OCI-LY3 (cell line): ENCODE data around the gene MYOG.

Experiments used
- H2AFZ ChIP-seq: fragments of 200-600, 300-600 bp; shearing (Covaris generic); 2 replicates; pipeline ENCODE4 v1.6.0; 2014; ENCODE audit warnings: antibody characterized with exemption, low read depth, low read length
- H3K27ac ChIP-seq: fragments of 200-600, 300-600 bp; sonication (generic); 2 replicates; pipeline ENCODE4 v1.5.1; 2014; ENCODE audit warnings: mild to moderate bottlenecking, low read length, moderate library complexity, mixed read lengths
- H3K27me3 ChIP-seq: fragments of 200-600, 300-600 bp; sonication (generic); 2 replicates; pipeline ENCODE4 v1.6.1; 2014; ENCODE audit warnings: low read depth, low read length, mixed read lengths
- H3K36me3 ChIP-seq: fragments of 200-600, 300-600 bp; sonication (generic); replicated peaks from 2 replicates; pipeline ENCODE3; 2014; ENCODE audit warnings: low read depth, low read length, mixed read lengths
- H3K4me1 ChIP-seq: fragments of 300-600, 200-600 bp; sonication (generic); 2 replicates; pipeline ENCODE4 v1.6.1; 2014; ENCODE audit warnings: low read length, mixed read lengths
- H3K4me2 ChIP-seq: fragments of 200-600, 300-600 bp; sonication (generic); 2 replicates; pipeline ENCODE4 v1.6.1; 2014; ENCODE audit warnings: low read length, mixed read lengths
- H3K4me3 ChIP-seq: fragments of 300-600, 200-600 bp; sonication (generic); 2 replicates; pipeline ENCODE4 v1.5.1; 2014; ENCODE audit warnings: antibody characterized with exemption, mild to moderate bottlenecking, low read length, moderate library complexity
- H3K79me2 ChIP-seq: fragments of 300-600, 200-600 bp; shearing (Covaris generic); 2 replicates; pipeline ENCODE4 v1.6.1; 2014; ENCODE audit warnings: mild to moderate bottlenecking, low read length, mixed read lengths
- H3K9ac ChIP-seq: fragments of 300-600, 200-600 bp; shearing (Covaris generic); 2 replicates; pipeline ENCODE4 v1.6.0; 2014; ENCODE audit warnings: mild to moderate bottlenecking, low read length, moderate library complexity
- H3K9me3 ChIP-seq: fragments of 200-600, 300-600 bp; shearing (Covaris generic); 2 replicates; pipeline ENCODE4 v1.6.1; 2014; ENCODE audit warnings: low read length, mixed read lengths; ENCODE audit not compliant: insufficient read depth
- H4K20me1 ChIP-seq: fragments of 200-600, 300-600 bp; sonication (generic); 2 replicates; pipeline ENCODE4 v1.6.1; 2016; ENCODE audit warnings: low read length, mixed read lengths; ENCODE audit not compliant: insufficient read depth
- EZH2phosphoT487 ChIP-seq: fragments of 200-600 bp; shearing (Covaris generic); IDR thresholded peaks from 2 replicates; pipeline ENCODE4 v1.6.1; 2018; ENCODE audit warnings: antibody characterized with exemption, mixed run types, low read depth
- TF ChIP-seq, protein P1 (sequence below): fragments of 200-600, 300-600 bp; sonication (generic); IDR thresholded peaks from 2 replicates; pipeline ENCODE4 v1.5.1; 2014; ENCODE audit warnings: antibody characterized with exemption, low read length, low read depth

Gene MYOG

DNA sequence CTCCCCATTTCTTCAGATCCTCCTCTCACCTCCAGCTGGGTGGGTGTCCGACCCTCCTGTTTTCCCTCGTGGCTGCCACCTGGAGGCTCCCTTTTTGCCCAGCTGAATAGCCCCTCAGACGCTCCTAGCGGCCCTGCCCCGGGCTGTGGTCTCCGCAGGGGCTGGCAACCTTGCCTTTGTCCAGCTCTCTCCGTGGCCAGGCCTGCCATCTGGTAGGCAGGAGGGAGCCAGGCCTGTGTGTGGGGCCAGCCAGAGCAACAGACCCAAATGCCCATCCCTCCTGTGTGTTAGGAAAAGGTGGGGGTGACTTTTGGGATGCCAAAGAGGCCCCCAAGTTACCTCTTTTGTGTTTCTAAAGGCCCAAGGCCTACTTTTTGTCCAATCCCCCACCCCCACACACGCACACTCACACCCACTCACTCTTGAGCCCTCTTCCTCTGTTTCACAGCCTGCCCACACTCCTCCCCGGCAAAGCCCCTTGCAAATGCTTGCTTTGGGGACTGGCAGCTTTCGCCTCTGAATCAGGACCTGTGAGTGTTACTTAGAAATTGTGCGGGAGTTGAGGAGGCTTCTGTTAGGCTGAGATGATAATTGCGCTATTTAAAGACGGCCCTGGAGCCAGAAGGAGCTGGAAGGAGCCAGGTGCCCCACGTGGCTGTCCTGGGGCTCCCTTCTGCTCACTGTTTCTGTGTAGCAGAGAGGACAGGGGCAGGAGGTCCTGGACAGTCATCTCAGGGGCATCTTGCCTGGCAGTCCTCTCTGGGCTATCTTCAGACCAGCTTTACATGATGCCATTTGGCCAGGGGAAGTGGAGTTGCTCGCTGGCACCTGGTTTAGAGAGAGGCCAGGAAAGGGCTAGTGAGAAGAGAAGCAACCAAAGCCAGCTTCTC lies 50.5 kb downstream of the MYOG start:
- no peak overlapping the region for H3K9ac ChIP-seq
- no peaks in the 10 kb centered on the region for H4K20me1 ChIP-seq
- H3K4me1 ChIP-seq, result peaks cover 12% of the 10 kb centered on the region

DNA sequence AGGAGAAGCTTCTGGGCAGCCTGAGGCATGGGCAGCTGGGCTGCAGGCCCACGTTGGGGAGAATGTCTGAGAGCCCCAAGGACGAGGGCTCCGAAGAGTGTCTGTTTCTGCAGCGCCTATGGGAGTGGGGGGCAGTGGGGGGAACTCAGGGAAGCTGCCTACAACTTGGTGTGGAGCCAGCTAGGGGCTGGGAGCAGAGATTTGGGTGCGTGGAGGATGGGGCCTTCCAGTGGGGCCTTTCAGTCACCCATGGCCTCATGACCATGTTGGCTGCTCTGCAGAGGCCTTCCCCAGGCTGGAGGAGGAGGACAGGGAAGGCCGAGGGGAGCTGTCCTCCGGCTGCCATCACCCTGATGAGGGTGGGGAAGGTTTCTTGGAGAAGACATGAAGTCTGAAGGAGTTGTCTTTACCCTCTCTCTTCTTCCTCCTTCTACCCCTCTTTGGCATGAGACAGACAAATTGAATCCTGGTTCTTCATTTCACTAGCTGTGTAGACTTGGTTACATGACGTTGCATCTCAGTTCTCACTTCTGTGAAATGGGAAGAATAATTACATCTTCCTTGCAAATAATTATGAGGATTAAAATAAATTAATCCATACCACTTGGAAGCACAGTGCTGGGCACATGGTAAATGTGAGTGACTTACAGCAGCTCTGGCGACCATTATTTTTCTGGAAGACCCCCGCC lies 51.2 kb downstream of the MYOG start:
- TF ChIP-seq, protein P1, sequence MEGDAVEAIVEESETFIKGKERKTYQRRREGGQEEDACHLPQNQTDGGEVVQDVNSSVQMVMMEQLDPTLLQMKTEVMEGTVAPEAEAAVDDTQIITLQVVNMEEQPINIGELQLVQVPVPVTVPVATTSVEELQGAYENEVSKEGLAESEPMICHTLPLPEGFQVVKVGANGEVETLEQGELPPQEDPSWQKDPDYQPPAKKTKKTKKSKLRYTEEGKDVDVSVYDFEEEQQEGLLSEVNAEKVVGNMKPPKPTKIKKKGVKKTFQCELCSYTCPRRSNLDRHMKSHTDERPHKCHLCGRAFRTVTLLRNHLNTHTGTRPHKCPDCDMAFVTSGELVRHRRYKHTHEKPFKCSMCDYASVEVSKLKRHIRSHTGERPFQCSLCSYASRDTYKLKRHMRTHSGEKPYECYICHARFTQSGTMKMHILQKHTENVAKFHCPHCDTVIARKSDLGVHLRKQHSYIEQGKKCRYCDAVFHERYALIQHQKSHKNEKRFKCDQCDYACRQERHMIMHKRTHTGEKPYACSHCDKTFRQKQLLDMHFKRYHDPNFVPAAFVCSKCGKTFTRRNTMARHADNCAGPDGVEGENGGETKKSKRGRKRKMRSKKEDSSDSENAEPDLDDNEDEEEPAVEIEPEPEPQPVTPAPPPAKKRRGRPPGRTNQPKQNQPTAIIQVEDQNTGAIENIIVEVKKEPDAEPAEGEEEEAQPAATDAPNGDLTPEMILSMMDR, result no peak
- no peak for TF ChIP-seq EZH2phosphoT487

More for the DNA sequence above, 50.5 kb downstream of the MYOG start:
- Histone ChIP-seq H3K4me2 (no peak overlapping the region), H3K79me2 (no peaks in the 10 kb centered on the region), H3K27me3 (peaks cover 14% of the 10 kb centered on the region), H3K9me3 (no peaks in the 10 kb centered on the region), H3K27ac (no peak overlapping the region), H3K4me3 (no peak overlapping the region), H3K36me3 (no peaks in the 10 kb centered on the region), H2AFZ (no peak overlapping the region)
- TF ChIP-seq, protein P1, result no peak
- no peak for TF ChIP-seq EZH2phosphoT487

DNA sequence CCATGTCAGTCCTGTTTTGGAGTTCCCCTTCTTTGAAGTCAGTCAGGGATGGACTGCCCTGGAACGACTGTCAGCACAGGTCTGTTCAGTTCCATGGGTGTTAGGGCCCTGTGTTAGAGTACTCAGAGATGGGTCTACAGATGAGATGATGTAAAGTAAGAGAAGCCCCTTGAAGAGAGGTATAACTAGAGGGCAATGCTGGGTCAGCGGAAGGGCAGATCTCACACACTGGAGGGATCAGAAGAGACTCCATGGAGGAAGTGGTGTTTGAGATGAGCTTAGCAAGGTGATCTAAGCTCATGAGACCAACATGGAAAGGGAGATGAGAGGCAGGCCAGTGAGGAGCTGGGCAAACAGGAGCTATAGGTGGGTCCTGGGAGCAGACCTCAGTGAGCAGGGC lies 51.9 kb downstream of the MYOG start:
- H3K79me2 ChIP-seq, result no peaks in the 10 kb centered on the region
- no peak overlapping the region for H3K4me2 ChIP-seq
- H3K4me1 ChIP-seq, result peaks cover 12% of the 10 kb centered on the region
- no peaks in the 10 kb centered on the region for H3K9me3 ChIP-seq
- H3K36me3 ChIP-seq, result no peaks in the 10 kb centered on the region
- no peak overlapping the region for H2AFZ ChIP-seq
- peaks cover 14% of the 10 kb centered on the region for H3K27me3 ChIP-seq
- no peaks in the 10 kb centered on the region for H4K20me1 ChIP-seq
- H3K4me3 ChIP-seq, result no peak overlapping the region
- H3K9ac ChIP-seq, result no peak overlapping the region
- no peak overlapping the region for H3K27ac ChIP-seq
- TF ChIP-seq, protein P1, result no peak
- no peak for TF ChIP-seq EZH2phosphoT487

More for the DNA sequence above, 51.2 kb downstream of the MYOG start:
- Histone ChIP-seq H3K9me3 (no peaks in the 10 kb centered on the region), H3K9ac (no peak overlapping the region), H2AFZ (no peak overlapping the region), H3K79me2 (no peaks in the 10 kb centered on the region), H3K4me3 (no peak overlapping the region), H3K4me2 (no peak overlapping the region), H3K4me1 (peaks cover 12% of the 10 kb centered on the region), H3K36me3 (no peaks in the 10 kb centered on the region), H4K20me1 (no peaks in the 10 kb centered on the region), H3K27me3 (peaks cover 14% of the 10 kb centered on the region), H3K27ac (no peak overlapping the region)

DNA sequence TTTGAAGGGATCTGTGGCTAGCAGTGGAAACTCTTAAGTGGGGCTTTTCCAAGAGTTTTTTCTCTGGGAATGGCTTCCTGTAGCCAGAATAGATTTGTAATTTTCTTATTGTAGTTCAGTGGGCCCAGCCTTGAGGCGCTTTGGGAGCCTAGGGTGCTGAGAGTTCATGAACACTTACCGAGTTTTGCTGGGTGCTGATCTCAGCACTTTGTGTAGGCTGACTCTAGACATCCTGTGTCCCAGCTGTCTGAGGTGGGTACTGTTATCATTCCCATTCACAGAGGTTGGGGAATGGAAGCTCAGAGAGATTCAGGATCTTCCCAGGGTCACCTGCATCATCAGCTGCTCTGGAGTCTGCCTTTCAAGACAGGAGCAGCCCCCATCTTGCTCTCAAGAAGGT lies 52.5 kb downstream of the MYOG start:
- Histone ChIP-seq H3K9me3 (no peaks in the 10 kb centered on the region), H2AFZ (no peak overlapping the region), H4K20me1 (no peaks in the 10 kb centered on the region), H3K9ac (no peak overlapping the region), H3K27me3 (peaks cover 14% of the 10 kb centered on the region), H3K27ac (no peak overlapping the region), H3K4me2 (no peak overlapping the region), H3K4me3 (no peak overlapping the region), H3K36me3 (no peaks in the 10 kb centered on the region), H3K79me2 (no peaks in the 10 kb centered on the region), H3K4me1 (peaks cover 10% of the 10 kb centered on the region)
- TF ChIP-seq, protein P1, result no peak
- TF ChIP-seq EZH2phosphoT487, result no peak
